ENCODE measurements around the gene GREM1. TPM values are rescaled to one million over a fixed set of nuclear protein-coding genes. Genes with fewer than 3 reads are reported as not detected.

The GREM1 gene
- total and polyA plus RNA-seq, 2 donors (not counting 1 experiment from before 2014, with no cell fraction given), result 364 to 1,863 TPM

DNA sequence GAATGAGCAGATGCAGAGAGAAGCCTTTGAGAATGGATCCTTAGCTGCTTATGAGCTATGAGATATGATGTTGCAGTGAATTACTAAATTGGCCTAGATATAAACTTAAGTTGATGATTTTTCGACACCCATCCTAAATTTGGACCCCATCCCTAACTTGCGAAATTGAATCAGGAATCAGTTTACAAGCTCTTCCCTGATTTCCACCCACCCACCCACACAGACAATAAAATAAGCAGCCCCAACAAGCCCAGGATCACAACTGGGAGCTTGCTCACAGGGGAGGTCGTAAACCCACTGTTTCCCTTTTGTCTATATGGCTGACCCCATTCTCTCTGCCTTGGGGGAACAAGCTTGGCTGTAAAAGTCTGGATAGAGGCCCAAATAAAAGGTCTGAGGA is 57.3 kb downstream of the GREM1 start:
- TF ChIP-seq CTCF (conservative IDR thresholded peaks at IDR 0.05 in 1 of 2, IDR thresholded peaks at IDR 0.05 in 1 of 2; ENCODE audit: low read depth in 1 of 2, low read length in 2 of 2) (no peak), EZH2 (IDR thresholded peaks at IDR 0.05; ENCODE audit: low read length, missing control alignments) (no peak)
- DNase-seq (ENCODE audit: low read depth in 2 of 2), result no peak
- Histone ChIP-seq H3K9me3 (ENCODE audit: control insufficient read depth, insufficient read depth, low read depth, low read length) (no peaks in the 10 kb centered on the region), H3K9ac (ENCODE audit: insufficient read depth, low read length) (no peak overlapping the region), H3K36me3 (ENCODE audit: control insufficient read depth, insufficient read depth, low read length) (no peaks in the 10 kb centered on the region), H3K4me1 (ENCODE audit: control insufficient read depth, extremely low read depth, insufficient read depth, low read length) (no peaks in the 10 kb centered on the region), H3K79me2 (ENCODE audit: control insufficient read depth, insufficient read depth, low read length) (no peaks in the 10 kb centered on the region), H3K4me2 (ENCODE audit: extremely low read depth, insufficient read depth, low read length) (no peak overlapping the region), H2AFZ (ENCODE audit: low read length) (no peak overlapping the region), H3K27me3 (ENCODE audit: control insufficient read depth, insufficient read depth, low read length) (no peaks in the 10 kb centered on the region), H3K4me3 (replicated peaks in 1 of 4; ENCODE audit: control extremely low read depth in 1 of 4, insufficient read depth in 1 of 4, low read depth in 3 of 4, low read length in 4 of 4) (no peak overlapping the region), H3K27ac (ENCODE audit: insufficient read depth, low read length) (no peak overlapping the region), H4K20me1 (ENCODE audit: control insufficient read depth, extremely low read depth, insufficient read depth, low read length) (no peaks in the 10 kb centered on the region)

GRCh38 chr15:32778391-32779176 is 60.8 kb downstream of the GREM1 start:
- H3K4me2 ChIP-seq (ENCODE audit: extremely low read depth, insufficient read depth, low read length), result no peak overlapping the region
- H3K9me3 ChIP-seq (ENCODE audit: control insufficient read depth, insufficient read depth, low read depth, low read length), result no peaks in the 10 kb centered on the region
- H3K4me1 ChIP-seq (ENCODE audit: control insufficient read depth, extremely low read depth, insufficient read depth, low read length), result no peaks in the 10 kb centered on the region
- no peaks in the 10 kb centered on the region for H3K27me3 ChIP-seq (ENCODE audit: control insufficient read depth, insufficient read depth, low read length)
- no peaks in the 10 kb centered on the region for H4K20me1 ChIP-seq (ENCODE audit: control insufficient read depth, extremely low read depth, insufficient read depth, low read length)
- no peak overlapping the region for H2AFZ ChIP-seq (ENCODE audit: low read length)
- peak in 1 of 2 donors; percentile 55 for DNase-seq (ENCODE audit: low read depth in 2 of 2)
- no peak overlapping the region for H3K27ac ChIP-seq (ENCODE audit: insufficient read depth, low read length)
- no peaks in the 10 kb centered on the region for H3K36me3 ChIP-seq (ENCODE audit: control insufficient read depth, insufficient read depth, low read length)
- no peaks in the 10 kb centered on the region for H3K79me2 ChIP-seq (ENCODE audit: control insufficient read depth, insufficient read depth, low read length)
- TF ChIP-seq EZH2 (IDR thresholded peaks at IDR 0.05; ENCODE audit: low read length, missing control alignments), result no peak
- TF ChIP-seq CTCF (conservative IDR thresholded peaks at IDR 0.05 in 1 of 2, IDR thresholded peaks at IDR 0.05 in 1 of 2; ENCODE audit: low read depth in 1 of 2, low read length in 2 of 2), result no peak
- no peak overlapping the region for H3K4me3 ChIP-seq (replicated peaks in 1 of 4; ENCODE audit: control extremely low read depth in 1 of 4, insufficient read depth in 1 of 4, low read depth in 3 of 4, low read length in 4 of 4)
- H3K9ac ChIP-seq (ENCODE audit: insufficient read depth, low read length), result no peak overlapping the region

DNA sequence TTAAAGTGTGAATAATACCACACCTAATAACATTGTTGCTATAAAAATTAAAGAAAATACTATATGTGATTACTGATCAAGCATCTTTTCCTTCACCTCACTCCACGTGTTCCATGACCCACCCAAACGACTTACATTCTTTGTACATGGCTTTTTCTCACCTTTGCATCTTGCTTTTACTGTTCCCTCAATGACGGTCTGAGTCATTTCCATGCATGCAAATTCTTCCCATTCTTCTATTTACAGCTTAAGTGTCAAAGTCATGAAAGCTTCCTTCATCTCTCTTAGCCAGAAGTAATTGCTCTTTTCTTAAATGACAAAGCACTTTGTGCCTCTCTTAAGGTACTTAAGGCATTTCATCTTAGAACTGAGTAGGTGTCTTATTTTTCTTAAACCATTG is 64.0 kb downstream of the GREM1 start:
- H2AFZ ChIP-seq (ENCODE audit: low read length), result no peak overlapping the region
- H3K27ac ChIP-seq (ENCODE audit: insufficient read depth, low read length), result no peak overlapping the region
- no peaks in the 10 kb centered on the region for H3K4me1 ChIP-seq (ENCODE audit: control insufficient read depth, extremely low read depth, insufficient read depth, low read length)
- peak in 1 of 2 donors; percentile 56 for DNase-seq (ENCODE audit: low read depth in 2 of 2)
- TF ChIP-seq EZH2 (IDR thresholded peaks at IDR 0.05; ENCODE audit: low read length, missing control alignments) (no peak), CTCF (conservative IDR thresholded peaks at IDR 0.05 in 1 of 2, IDR thresholded peaks at IDR 0.05 in 1 of 2; ENCODE audit: low read depth in 1 of 2, low read length in 2 of 2) (no peak)
- H3K9me3 ChIP-seq (ENCODE audit: control insufficient read depth, insufficient read depth, low read depth, low read length), result no peaks in the 10 kb centered on the region
- H3K4me2 ChIP-seq (ENCODE audit: extremely low read depth, insufficient read depth, low read length), result no peak overlapping the region
- no peaks in the 10 kb centered on the region for H3K27me3 ChIP-seq (ENCODE audit: control insufficient read depth, insufficient read depth, low read length)
- H4K20me1 ChIP-seq (ENCODE audit: control insufficient read depth, extremely low read depth, insufficient read depth, low read length), result no peaks in the 10 kb centered on the region
- no peaks in the 10 kb centered on the region for H3K36me3 ChIP-seq (ENCODE audit: control insufficient read depth, insufficient read depth, low read length)
- no peak overlapping the region for H3K4me3 ChIP-seq (replicated peaks in 1 of 4; ENCODE audit: control extremely low read depth in 1 of 4, insufficient read depth in 1 of 4, low read depth in 3 of 4, low read length in 4 of 4)
- no peaks in the 10 kb centered on the region for H3K79me2 ChIP-seq (ENCODE audit: control insufficient read depth, insufficient read depth, low read length)
- no peak overlapping the region for H3K9ac ChIP-seq (ENCODE audit: insufficient read depth, low read length)
